ENCODE results near the gene CD8A. TPM values are rescaled to one million over a fixed set of nuclear protein-coding genes. Genes with fewer than 3 reads are reported as not detected.

CD8A gene
- total RNA-seq, 1 experiment from 2014 or later = not detected

- DNase-seq (ENCODE audit: low read depth) = no peak
These were observed 18.9 kb upstream of the CD8A start for GRCh38 chr2:86809481-86810121.

- peak; percentile 83 for DNase-seq (ENCODE audit: low read depth)
These were observed 17.8 kb upstream of the CD8A start for GRCh38 chr2:86808315-86809161.

- DNase-seq (ENCODE audit: low read depth) = peak; percentile 18
These were observed 17.0 kb upstream of the CD8A start for GRCh38 chr2:86807468-86808275.

GRCh38 chr2:86807133-86807467 lies 16.4 kb upstream of the CD8A start:
- no peak for DNase-seq (ENCODE audit: low read depth)

GRCh38 chr2:86806059-86806857 lies 15.5 kb upstream of the CD8A start:
- no peak for DNase-seq (ENCODE audit: low read depth)

GRCh38 chr2:86800856-86801567 lies 10.3 kb upstream of the CD8A start:
- DNase-seq (ENCODE audit: low read depth) = no peak

- DNase-seq (ENCODE audit: low read depth) = no peak
These were observed 4.1 kb upstream of the CD8A start for GRCh38 chr2:86794861-86795260.

GRCh38 chr2:86793752-86794151 lies 3.0 kb upstream of the CD8A start:
- no peak for DNase-seq (ENCODE audit: low read depth)

- no peak for DNase-seq (ENCODE audit: low read depth)
These were observed 860 bp upstream of the CD8A start for GRCh38 chr2:86791573-86791972.

- DNase-seq (ENCODE audit: low read depth) = no peak
These were observed 508 bp downstream of the CD8A start for GRCh38 chr2:86790134-86790675.

GRCh38 chr2:86789687-86790133 lies 1.0 kb downstream of the CD8A start:
- DNase-seq (ENCODE audit: low read depth) = no peak

- no peak for DNase-seq (ENCODE audit: low read depth)
These were observed 1.6 kb downstream of the CD8A start for GRCh38 chr2:86788881-86789686.

- DNase-seq (ENCODE audit: low read depth) = no peak
These were observed 2.5 kb downstream of the CD8A start for GRCh38 chr2:86788165-86788564.

GRCh38 chr2:86787736-86788135 lies 3.0 kb downstream of the CD8A start:
- no peak for DNase-seq (ENCODE audit: low read depth)

GRCh38 chr2:86786001-86786536 lies 4.6 kb downstream of the CD8A start:
- no peak for DNase-seq (ENCODE audit: low read depth)

GRCh38 chr2:86785456-86785855 lies 5.3 kb downstream of the CD8A start:
- DNase-seq (ENCODE audit: low read depth) = no peak

GRCh38 chr2:86783615-86784339 lies 6.9 kb downstream of the CD8A start:
- DNase-seq (ENCODE audit: low read depth) = no peak

GRCh38 chr2:86782748-86783147 lies 8.0 kb downstream of the CD8A start:
- DNase-seq (ENCODE audit: low read depth) = no peak

Measured in HT1080 (cell line).